CD14-positive monocyte (primary cell): ENCODE results near the gene STPG1. TPM values are rescaled to one million over a fixed set of nuclear protein-coding genes. Genes with fewer than 3 reads are reported as not detected.

ENCODE experiments used
- DNase-seq, 3 donors: peaks; one replicate each; pipeline ENCODE4 v3.0.0-alpha.2; 2011 to 2022
- H2AFZ ChIP-seq: 2 replicates; pipeline ENCODE4 v1.6.0; 2012; ENCODE audit warnings: mild to moderate bottlenecking, low read depth, low read length, inconsistent platforms; ENCODE audit not compliant: insufficient read depth, poor library complexity, severe bottlenecking
- H3K27ac ChIP-seq, 2 donors: 1 replicate in 1 of 2; 2 replicates in 1 of 2; pipeline ENCODE4 v1.5.1; 2012 to 2013; ENCODE audit warnings: low read length in 2 of 2, control low read depth in 1 of 2, inconsistent platforms in 1 of 2, low read depth in 1 of 2, mild to moderate bottlenecking in 1 of 2
- H3K27me3 ChIP-seq, 2 donors: one replicate each; pipeline versions ENCODE4 v1.6.0 to v1.6.1; 2011 to 2013; ENCODE audit warnings: low read length in 2 of 2; ENCODE audit not compliant: control insufficient read depth in 2 of 2, insufficient read depth in 2 of 2
- H3K36me3 ChIP-seq, 2 donors: replicated peaks in 1 of 2; 1 replicate in 1 of 2; 2 replicates in 1 of 2; pipeline versions ENCODE4 v1.5.1 to v1.6.1; 2012 to 2013; ENCODE audit warnings: low read length in 2 of 2, control low read depth in 1 of 2, inconsistent platforms in 1 of 2, mild to moderate bottlenecking in 1 of 2; ENCODE audit not compliant: insufficient read depth in 2 of 2, control insufficient read depth in 1 of 2
- H3K4me1 ChIP-seq, 2 donors: 1 replicate in 1 of 2; 2 replicates in 1 of 2; pipeline versions ENCODE4 v1.5.1 to v1.6.1; 2012 to 2013; ENCODE audit warnings: low read length in 2 of 2, control low read depth in 1 of 2, inconsistent platforms in 1 of 2, mild to moderate bottlenecking in 1 of 2, moderate library complexity in 1 of 2; ENCODE audit not compliant: insufficient read depth in 2 of 2, control insufficient read depth in 1 of 2
- H3K4me2 ChIP-seq: replicated peaks from 2 replicates; pipeline ENCODE3; 2012; ENCODE audit warnings: low read length, moderate library complexity, mild to moderate bottlenecking; ENCODE audit not compliant: poor library complexity, severe bottlenecking; ENCODE audit errors: extremely low read depth
- H3K4me3 ChIP-seq, 3 experiments: fragments of 200-600 bp in 1 of 3; sonication (generic) in 1 of 3; replicated peaks in 1 of 3; 1 replicate in 2 of 3; 2 replicates in 1 of 3; pipeline ENCODE4 v1.5.1; 2011 to 2013; ENCODE audit warnings: low read length in 3 of 3, mild to moderate bottlenecking in 3 of 3, control low read depth in 2 of 3, low read depth in 2 of 3, inconsistent platforms in 1 of 3, moderate library complexity in 1 of 3
- H3K79me2 ChIP-seq: 2 replicates; pipeline ENCODE4 v1.6.0; 2012; ENCODE audit warnings: mild to moderate bottlenecking, control low read depth, inconsistent platforms, low read length, moderate library complexity; ENCODE audit not compliant: insufficient read depth
- H3K9ac ChIP-seq: 2 replicates; pipeline ENCODE4 v1.6.0; 2017; ENCODE audit warnings: low read length, mild to moderate bottlenecking; ENCODE audit not compliant: insufficient read depth, poor library complexity, severe bottlenecking
- H3K9me3 ChIP-seq, 2 donors: replicated peaks in 1 of 2; 1 replicate in 1 of 2; 2 replicates in 1 of 2; pipeline versions ENCODE4 v1.5.1 to v1.6.1; 2012 to 2013; ENCODE audit warnings: low read length in 2 of 2, control low read depth in 1 of 2; ENCODE audit not compliant: control insufficient read depth in 1 of 2, insufficient read depth in 1 of 2
- H4K20me1 ChIP-seq: 2 replicates; pipeline ENCODE4 v1.6.0; 2012; ENCODE audit warnings: mild to moderate bottlenecking, low read length, control low read depth, moderate library complexity; ENCODE audit not compliant: insufficient read depth
- H3K27ac Mint-ChIP-seq, 7 donors: one replicate each; pipeline ENCODE4 v1.8.0; 2020; ENCODE audit warnings: mild to moderate bottlenecking in 7 of 7, mixed read lengths in 7 of 7, moderate library complexity in 6 of 7, inconsistent platforms in 2 of 7
- H3K27me3 Mint-ChIP-seq, 3 donors: one replicate each; pipeline ENCODE4 v1.8.0; 2021 to 2022; ENCODE audit warnings: low read depth in 3 of 3, mild to moderate bottlenecking in 3 of 3, mixed read lengths in 3 of 3, moderate library complexity in 3 of 3, inconsistent platforms in 1 of 3
- H3K36me3 Mint-ChIP-seq, 2 donors: one replicate each; pipeline ENCODE4 v1.8.0; 2020; ENCODE audit warnings: mixed read lengths in 2 of 2, inconsistent platforms in 1 of 2, mild to moderate bottlenecking in 1 of 2
- H3K4me1 Mint-ChIP-seq: one replicate; pipeline ENCODE4 v1.8.0; 2020; ENCODE audit warnings: mild to moderate bottlenecking, mixed read lengths
- H3K4me3 Mint-ChIP-seq, 2 donors: one replicate each; pipeline ENCODE4 v1.8.0; 2020; ENCODE audit warnings: mild to moderate bottlenecking in 2 of 2, mixed read lengths in 2 of 2, moderate library complexity in 1 of 2
- H3K9me3 Mint-ChIP-seq, 7 donors: one replicate each; pipeline ENCODE4 v1.8.0; 2020 to 2022; ENCODE audit warnings: mixed read lengths in 7 of 7, mild to moderate bottlenecking in 6 of 7, moderate library complexity in 6 of 7, inconsistent platforms in 2 of 7
- WGBS: methylation state at CpG from one replicate; pipeline ENCODE4 v1.1.5; 2013; ENCODE audit warnings: missing lambda C conversion rate; ENCODE audit not compliant: insufficient coverage; 5-methylcytosine and 5-hydroxymethylcytosine counted together
- intact Hi-C, 2 donors: fragments of 100-400 bp; cut with micrococcal nuclease; formaldehyde crosslinking; loops; one replicate each; pipeline versions ENCODE4 v1.15.0 to v1.15.1; 2023
- polyA plus RNA-seq, 3 donors: library from polyadenylated mRNA; depleted of rRNA in 1 of 3; unstranded in 2 of 3; stranded (reverse) in 1 of 3; fragments of 300-500 nt in 2 of 3; fragments of >200 nt in 1 of 3; fragmentation: Illumina TruSeq in 2 of 3; gene quantifications; 1 replicate in 2 of 3; 2 replicates in 1 of 3; pipeline ENCODE4 v1.2.3, GENCODE V29; 2012 to 2021
- TF ChIP-seq, protein P1 (sequence below): fragments of 200-600 bp; IDR thresholded peaks from one replicate; pipeline ENCODE4 v1.8.0; 2022; ENCODE audit warnings: antibody characterized with exemption, mild to moderate bottlenecking

Gene STPG1
- polyA plus RNA-seq, 3 donors: 0.57 to 0.85 (median 0.60) TPM

DNA sequence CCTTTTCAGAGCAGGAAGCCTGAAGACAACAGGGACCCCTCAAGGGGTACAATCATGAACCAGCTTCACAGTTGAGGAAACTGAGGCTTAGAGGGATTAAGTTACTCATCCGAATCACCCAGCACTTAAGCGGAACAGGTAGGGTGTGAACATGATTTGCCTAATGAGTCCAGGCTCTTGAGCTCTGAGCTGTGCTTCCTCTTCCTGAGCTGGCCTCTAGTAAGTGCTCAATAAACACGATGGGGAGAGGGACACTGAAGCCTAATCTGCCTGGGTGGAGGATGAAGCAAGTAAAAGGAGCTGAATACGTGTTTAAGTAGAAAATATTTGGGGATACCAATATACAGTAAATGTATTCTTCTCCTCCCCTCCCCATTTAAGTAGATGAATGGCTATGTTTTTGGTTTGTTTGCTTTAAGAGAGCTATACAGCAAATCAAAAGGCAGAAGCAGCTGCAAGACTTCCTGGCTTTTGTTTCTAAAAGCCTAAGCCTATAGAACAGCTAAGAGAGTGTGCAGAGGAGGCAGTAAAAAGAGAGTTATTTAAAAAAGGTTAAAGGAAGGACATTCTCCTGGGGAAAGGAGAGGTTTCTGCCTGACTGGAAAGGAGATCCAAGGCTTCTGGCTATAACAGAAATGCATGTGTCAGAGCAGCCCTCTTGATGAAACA is 20.5 kb downstream of the STPG1 start:
- Histone ChIP-seq H3K36me3 (no peaks in the 10 kb centered on the region), H3K4me3 (no peak overlapping the region), H3K9me3 (no peaks in the 10 kb centered on the region), H3K27me3 (no peaks in the 10 kb centered on the region), H3K9ac (no peak overlapping the region), H2AFZ (no peak overlapping the region), H3K4me1 (no peaks in the 10 kb centered on the region), H3K79me2 (no peaks in the 10 kb centered on the region), H4K20me1 (no peaks in the 10 kb centered on the region), H3K27ac (no peak overlapping the region), H3K4me2 (no peak overlapping the region)
- intact Hi-C loops: loop anchor here (5.0 to 10.0 kb wide), 3 partner anchors 66 to 321 kb away; no protein-coding TSS in a partner anchor
- Mint-ChIP-seq H3K36me3 (no peaks in the 10 kb centered on the region), H3K9me3 (no peaks in the 10 kb centered on the region), H3K4me3 (no peak overlapping the region), H3K27me3 (peaks cover 0 to 2% (median 0%) of the 10 kb centered on the region in 3 donors), H3K27ac (no peak overlapping the region), H3K4me1 (peaks cover 12% of the 10 kb centered on the region)
- TF ChIP-seq, protein P1, sequence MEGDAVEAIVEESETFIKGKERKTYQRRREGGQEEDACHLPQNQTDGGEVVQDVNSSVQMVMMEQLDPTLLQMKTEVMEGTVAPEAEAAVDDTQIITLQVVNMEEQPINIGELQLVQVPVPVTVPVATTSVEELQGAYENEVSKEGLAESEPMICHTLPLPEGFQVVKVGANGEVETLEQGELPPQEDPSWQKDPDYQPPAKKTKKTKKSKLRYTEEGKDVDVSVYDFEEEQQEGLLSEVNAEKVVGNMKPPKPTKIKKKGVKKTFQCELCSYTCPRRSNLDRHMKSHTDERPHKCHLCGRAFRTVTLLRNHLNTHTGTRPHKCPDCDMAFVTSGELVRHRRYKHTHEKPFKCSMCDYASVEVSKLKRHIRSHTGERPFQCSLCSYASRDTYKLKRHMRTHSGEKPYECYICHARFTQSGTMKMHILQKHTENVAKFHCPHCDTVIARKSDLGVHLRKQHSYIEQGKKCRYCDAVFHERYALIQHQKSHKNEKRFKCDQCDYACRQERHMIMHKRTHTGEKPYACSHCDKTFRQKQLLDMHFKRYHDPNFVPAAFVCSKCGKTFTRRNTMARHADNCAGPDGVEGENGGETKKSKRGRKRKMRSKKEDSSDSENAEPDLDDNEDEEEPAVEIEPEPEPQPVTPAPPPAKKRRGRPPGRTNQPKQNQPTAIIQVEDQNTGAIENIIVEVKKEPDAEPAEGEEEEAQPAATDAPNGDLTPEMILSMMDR: no peak
- 100% methylated on average over 2 of the region's 4 CpGs for WGBS
- no peak for DNase-seq

DNA sequence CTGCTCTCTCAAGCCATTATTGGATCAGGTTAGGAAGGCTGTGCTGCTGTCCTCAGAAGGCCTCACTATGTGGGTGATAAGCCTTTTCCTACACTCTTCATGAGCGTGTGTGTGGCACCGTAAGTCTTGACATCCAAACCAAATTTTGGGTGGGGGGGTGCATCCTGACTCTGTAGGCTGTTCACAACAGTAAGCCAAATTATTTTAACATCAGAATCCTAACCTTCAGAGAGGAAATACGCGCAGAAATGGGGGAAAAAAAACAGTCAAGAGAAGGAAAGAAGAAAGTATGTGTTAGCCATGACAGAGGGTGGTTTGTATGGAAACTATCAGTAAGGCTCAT is 21.0 kb downstream of the STPG1 start:
- Histone ChIP-seq H3K27me3 (no peaks in the 10 kb centered on the region), H3K4me2 (no peak overlapping the region)
- peaks cover 0 to 2% (median 0%) of the 10 kb centered on the region in 3 donors for H3K27me3 Mint-ChIP-seq

More for the DNA sequence above, 21.0 kb downstream of the STPG1 start:
- intact Hi-C loops: loop anchor here (5.0 to 10.0 kb wide), 3 partner anchors 65 to 320 kb away; no protein-coding TSS in a partner anchor
- TF ChIP-seq, protein P1: peak; percentile 34
- Mint-ChIP-seq H3K4me3 (no peak overlapping the region), H3K9me3 (no peaks in the 10 kb centered on the region), H3K36me3 (no peaks in the 10 kb centered on the region), H3K4me1 (peaks cover 12% of the 10 kb centered on the region), H3K27ac (peak overlapping the region in 2 of 7 donors; percentile 7 to 23)
- Histone ChIP-seq H2AFZ (peak overlapping the region; percentile 19), H4K20me1 (no peaks in the 10 kb centered on the region), H3K27ac (no peak overlapping the region), H3K4me3 (no peak overlapping the region), H3K79me2 (no peaks in the 10 kb centered on the region), H3K36me3 (no peaks in the 10 kb centered on the region), H3K4me1 (no peaks in the 10 kb centered on the region), H3K9ac (no peak overlapping the region), H3K9me3 (no peaks in the 10 kb centered on the region)
- DNase-seq: no peak
- no CpG with 5 or more reads among the region's 4 CpGs for WGBS
